CD14-positive monocyte (primary cell): ENCODE results near the gene HIVEP3. TPM values are rescaled to one million over a fixed set of nuclear protein-coding genes. Genes with fewer than 3 reads are reported as not detected.

Experiments
- DNase-seq, 3 donors: peaks; one replicate each; pipeline ENCODE4 v3.0.0-alpha.2; 2011 to 2022
- H2AFZ ChIP-seq: 2 replicates; pipeline ENCODE4 v1.6.0; 2012; ENCODE audit warnings: mild to moderate bottlenecking, low read depth, low read length, inconsistent platforms; ENCODE audit not compliant: insufficient read depth, poor library complexity, severe bottlenecking
- H3K27ac ChIP-seq, 2 donors: 1 replicate in 1 of 2; 2 replicates in 1 of 2; pipeline ENCODE4 v1.5.1; 2012 to 2013; ENCODE audit warnings: low read length in 2 of 2, control low read depth in 1 of 2, inconsistent platforms in 1 of 2, low read depth in 1 of 2, mild to moderate bottlenecking in 1 of 2
- H3K27me3 ChIP-seq, 2 donors: one replicate each; pipeline versions ENCODE4 v1.6.0 to v1.6.1; 2011 to 2013; ENCODE audit warnings: low read length in 2 of 2; ENCODE audit not compliant: control insufficient read depth in 2 of 2, insufficient read depth in 2 of 2
- H3K36me3 ChIP-seq, 2 donors: replicated peaks in 1 of 2; 1 replicate in 1 of 2; 2 replicates in 1 of 2; pipeline versions ENCODE4 v1.5.1 to v1.6.1; 2012 to 2013; ENCODE audit warnings: low read length in 2 of 2, control low read depth in 1 of 2, inconsistent platforms in 1 of 2, mild to moderate bottlenecking in 1 of 2; ENCODE audit not compliant: insufficient read depth in 2 of 2, control insufficient read depth in 1 of 2
- H3K4me1 ChIP-seq, 2 donors: 1 replicate in 1 of 2; 2 replicates in 1 of 2; pipeline versions ENCODE4 v1.5.1 to v1.6.1; 2012 to 2013; ENCODE audit warnings: low read length in 2 of 2, control low read depth in 1 of 2, inconsistent platforms in 1 of 2, mild to moderate bottlenecking in 1 of 2, moderate library complexity in 1 of 2; ENCODE audit not compliant: insufficient read depth in 2 of 2, control insufficient read depth in 1 of 2
- H3K4me2 ChIP-seq: replicated peaks from 2 replicates; pipeline ENCODE3; 2012; ENCODE audit warnings: low read length, moderate library complexity, mild to moderate bottlenecking; ENCODE audit not compliant: poor library complexity, severe bottlenecking; ENCODE audit errors: extremely low read depth
- H3K4me3 ChIP-seq, 3 experiments: fragments of 200-600 bp in 1 of 3; sonication (generic) in 1 of 3; replicated peaks in 1 of 3; 1 replicate in 2 of 3; 2 replicates in 1 of 3; pipeline ENCODE4 v1.5.1; 2011 to 2013; ENCODE audit warnings: low read length in 3 of 3, mild to moderate bottlenecking in 3 of 3, control low read depth in 2 of 3, low read depth in 2 of 3, inconsistent platforms in 1 of 3, moderate library complexity in 1 of 3
- H3K79me2 ChIP-seq: 2 replicates; pipeline ENCODE4 v1.6.0; 2012; ENCODE audit warnings: mild to moderate bottlenecking, control low read depth, inconsistent platforms, low read length, moderate library complexity; ENCODE audit not compliant: insufficient read depth
- H3K9ac ChIP-seq: 2 replicates; pipeline ENCODE4 v1.6.0; 2017; ENCODE audit warnings: low read length, mild to moderate bottlenecking; ENCODE audit not compliant: insufficient read depth, poor library complexity, severe bottlenecking
- H3K9me3 ChIP-seq, 2 donors: replicated peaks in 1 of 2; 1 replicate in 1 of 2; 2 replicates in 1 of 2; pipeline versions ENCODE4 v1.5.1 to v1.6.1; 2012 to 2013; ENCODE audit warnings: low read length in 2 of 2, control low read depth in 1 of 2; ENCODE audit not compliant: control insufficient read depth in 1 of 2, insufficient read depth in 1 of 2
- H4K20me1 ChIP-seq: 2 replicates; pipeline ENCODE4 v1.6.0; 2012; ENCODE audit warnings: mild to moderate bottlenecking, low read length, control low read depth, moderate library complexity; ENCODE audit not compliant: insufficient read depth
- H3K27ac Mint-ChIP-seq, 7 donors: one replicate each; pipeline ENCODE4 v1.8.0; 2020; ENCODE audit warnings: mild to moderate bottlenecking in 7 of 7, mixed read lengths in 7 of 7, moderate library complexity in 6 of 7, inconsistent platforms in 2 of 7
- H3K27me3 Mint-ChIP-seq, 3 donors: one replicate each; pipeline ENCODE4 v1.8.0; 2021 to 2022; ENCODE audit warnings: low read depth in 3 of 3, mild to moderate bottlenecking in 3 of 3, mixed read lengths in 3 of 3, moderate library complexity in 3 of 3, inconsistent platforms in 1 of 3
- H3K36me3 Mint-ChIP-seq, 2 donors: one replicate each; pipeline ENCODE4 v1.8.0; 2020; ENCODE audit warnings: mixed read lengths in 2 of 2, inconsistent platforms in 1 of 2, mild to moderate bottlenecking in 1 of 2
- H3K4me1 Mint-ChIP-seq: one replicate; pipeline ENCODE4 v1.8.0; 2020; ENCODE audit warnings: mild to moderate bottlenecking, mixed read lengths
- H3K4me3 Mint-ChIP-seq, 2 donors: one replicate each; pipeline ENCODE4 v1.8.0; 2020; ENCODE audit warnings: mild to moderate bottlenecking in 2 of 2, mixed read lengths in 2 of 2, moderate library complexity in 1 of 2
- H3K9me3 Mint-ChIP-seq, 7 donors: one replicate each; pipeline ENCODE4 v1.8.0; 2020 to 2022; ENCODE audit warnings: mixed read lengths in 7 of 7, mild to moderate bottlenecking in 6 of 7, moderate library complexity in 6 of 7, inconsistent platforms in 2 of 7
- CTCF ChIP-seq: fragments of 200-600 bp; IDR thresholded peaks from one replicate; pipeline ENCODE4 v1.8.0; 2022; ENCODE audit warnings: antibody characterized with exemption, mild to moderate bottlenecking
- WGBS: methylation state at CpG from one replicate; pipeline ENCODE4 v1.1.5; 2013; ENCODE audit warnings: missing lambda C conversion rate; ENCODE audit not compliant: insufficient coverage; 5-methylcytosine and 5-hydroxymethylcytosine counted together
- intact Hi-C, 2 donors: fragments of 100-400 bp; cut with micrococcal nuclease; formaldehyde crosslinking; loops; one replicate each; pipeline versions ENCODE4 v1.15.0 to v1.15.1; 2023
- polyA plus RNA-seq, 3 donors: library from polyadenylated mRNA; depleted of rRNA in 1 of 3; unstranded in 2 of 3; stranded (reverse) in 1 of 3; fragments of 300-500 nt in 2 of 3; fragments of >200 nt in 1 of 3; fragmentation: Illumina TruSeq in 2 of 3; gene quantifications; 1 replicate in 2 of 3; 2 replicates in 1 of 3; pipeline ENCODE4 v1.2.3, GENCODE V29; 2012 to 2021

The HIVEP3 gene
- polyA plus RNA-seq, 3 donors, result 1.2 to 3.7 (median 1.8) TPM

GRCh38 chr1:41776891-41777441, 141.8 kb downstream of the HIVEP3 start:
- Histone ChIP-seq H3K79me2 (no peaks in the 10 kb centered on the region), H2AFZ (peak overlapping the region; percentile 35), H3K36me3 (no peaks in the 10 kb centered on the region), H3K4me2 (no peak overlapping the region), H4K20me1 (no peaks in the 10 kb centered on the region), H3K27me3 (no peaks in the 10 kb centered on the region), H3K9ac (no peak overlapping the region), H3K4me3 (no peak overlapping the region), H3K4me1 (peaks cover 18% of the 10 kb centered on the region in 2 donors), H3K27ac (no peak overlapping the region), H3K9me3 (no peaks in the 10 kb centered on the region)
- Mint-ChIP-seq H3K27ac (peak overlapping the region in 2 of 7 donors; percentile 18 to 50), H3K4me3 (no peak overlapping the region), H3K9me3 (no peaks in the 10 kb centered on the region), H3K27me3 (peaks cover 0 to 6% (median 3%) of the 10 kb centered on the region in 3 donors), H3K4me1 (peaks cover 25% of the 10 kb centered on the region), H3K36me3 (peaks cover 0 to 10% of the 10 kb centered on the region in 2 donors)
- intact Hi-C loops, result loop anchor here in 1 of 2 donors (5.0 kb wide), 1 partner anchor 35 kb away; no protein-coding TSS in a partner anchor
- peak in 1 of 3 donors; percentile 31 for DNase-seq
- WGBS, result 91% methylated on average over 6 of the region's 8 CpGs
- no peak for TF ChIP-seq CTCF

GRCh38 chr1:41775956-41776585, 142.7 kb downstream of the HIVEP3 start:
- intact Hi-C loops, result loop anchor here in 1 of 2 donors (5.0 kb wide), 1 partner anchor 34 kb away; no protein-coding TSS in a partner anchor
- Mint-ChIP-seq H3K4me3 (no peak overlapping the region), H3K9me3 (no peaks in the 10 kb centered on the region), H3K36me3 (peaks cover 0 to 7% of the 10 kb centered on the region in 2 donors), H3K4me1 (peaks cover 34% of the 10 kb centered on the region), H3K27ac (no peak overlapping the region), H3K27me3 (peaks cover 0 to 3% (median 2%) of the 10 kb centered on the region in 3 donors)
- Histone ChIP-seq H2AFZ (no peak overlapping the region), H3K27me3 (no peaks in the 10 kb centered on the region), H3K4me3 (no peak overlapping the region), H3K4me1 (peaks cover 27% of the 10 kb centered on the region in 2 donors), H3K36me3 (no peaks in the 10 kb centered on the region), H3K9me3 (no peaks in the 10 kb centered on the region), H3K4me2 (no peak overlapping the region), H3K79me2 (no peaks in the 10 kb centered on the region), H3K27ac (no peak overlapping the region), H4K20me1 (no peaks in the 10 kb centered on the region), H3K9ac (no peak overlapping the region)
- TF ChIP-seq CTCF, result no peak
- 94% methylated on average over 6 of the region's 6 CpGs for WGBS
- DNase-seq, result no peak
